Activated CD8-positive, alpha-beta memory T cell treated with anti-CD3 and anti-CD28 coated beads for 48 hours (primary cell): ENCODE measurements around the gene NMNAT3.

Experiments
- DNase-seq, 3 experiments: peaks; one replicate each; pipeline ENCODE4 v3.0.0-alpha.2; 2020; ENCODE audit warnings: low read depth in 2 of 3, low spot score in 2 of 3

The NMNAT3 gene

DNA sequence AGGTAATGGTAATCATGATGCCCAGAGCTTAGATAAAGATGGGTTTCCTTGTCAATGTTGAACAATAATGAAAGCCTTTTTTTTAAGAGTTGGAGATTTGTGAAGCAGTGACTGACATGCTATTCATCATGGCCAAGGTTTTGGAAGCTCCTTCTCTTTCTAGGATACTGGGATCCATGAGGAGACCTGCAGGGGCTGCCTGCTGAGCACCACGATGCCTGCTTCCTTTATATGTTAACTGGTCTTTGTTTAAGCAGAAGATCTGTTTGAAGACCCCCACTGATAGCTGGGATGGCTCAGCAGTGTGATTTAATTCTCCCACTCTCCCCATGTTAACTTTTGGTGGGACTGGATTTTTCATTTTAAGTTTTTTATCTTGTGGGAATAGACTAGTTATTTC is 154.1 kb downstream of the NMNAT3 start:
- DNase-seq: no peak

DNA sequence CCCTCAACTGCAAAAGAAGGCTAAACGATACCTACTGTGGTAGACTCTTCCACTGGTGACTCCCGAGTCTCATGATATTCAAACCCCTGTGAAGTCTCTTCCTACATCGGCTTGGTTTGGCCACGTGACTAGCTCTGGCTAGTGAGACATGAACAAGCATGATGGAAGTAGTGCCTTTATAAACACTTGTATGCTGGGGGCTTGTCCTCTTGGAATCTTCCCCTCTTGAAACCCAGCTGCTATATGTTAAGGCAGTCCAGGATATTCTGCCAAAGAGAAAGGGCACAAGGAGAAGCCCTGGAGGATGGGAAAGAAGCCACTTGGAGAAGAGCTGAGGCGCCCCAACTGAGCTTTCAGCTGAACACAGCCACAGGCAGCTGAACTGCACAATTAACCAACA is 154.6 kb downstream of the NMNAT3 start:
- no peak for DNase-seq

DNA sequence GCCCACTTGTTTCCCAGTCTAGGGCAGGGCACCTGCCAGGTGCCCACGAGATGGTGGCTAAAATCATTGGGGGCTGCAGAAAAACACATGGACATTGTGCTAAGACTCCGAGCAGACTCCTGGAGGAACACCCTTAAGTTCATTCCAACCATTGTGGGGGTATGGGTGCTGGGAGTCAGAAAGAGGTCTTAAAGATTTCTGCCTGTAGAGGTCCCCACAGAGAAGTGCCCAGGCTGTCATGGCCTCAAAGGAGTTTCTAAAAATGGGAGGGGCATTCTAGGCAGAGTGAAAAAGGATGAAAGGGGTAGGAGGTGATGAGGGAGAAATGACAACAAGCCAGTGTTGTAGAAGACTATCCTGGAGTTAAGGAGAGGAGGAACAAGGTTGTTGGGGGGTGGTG is 155.4 kb downstream of the NMNAT3 start:
- no peak for DNase-seq

DNA sequence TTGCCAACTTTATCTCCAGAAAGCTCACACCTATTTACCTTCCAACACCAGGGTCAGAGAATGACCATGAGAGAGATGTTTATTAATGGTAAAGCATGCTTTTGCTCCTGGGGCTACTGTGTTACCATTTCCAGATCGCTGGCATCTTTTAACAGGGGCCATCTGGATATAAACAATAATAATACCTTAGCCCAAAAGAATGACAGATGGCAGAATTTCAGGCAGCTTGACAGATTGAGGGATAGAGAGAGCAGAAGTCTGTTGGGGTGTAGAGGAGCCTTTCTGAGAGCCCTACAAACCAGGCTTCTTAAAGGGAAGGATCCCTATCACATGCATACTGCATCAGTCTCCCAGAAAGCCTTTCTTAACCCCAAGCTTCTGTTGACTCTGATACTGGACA is 156.0 kb downstream of the NMNAT3 start:
- DNase-seq: no peak

DNA sequence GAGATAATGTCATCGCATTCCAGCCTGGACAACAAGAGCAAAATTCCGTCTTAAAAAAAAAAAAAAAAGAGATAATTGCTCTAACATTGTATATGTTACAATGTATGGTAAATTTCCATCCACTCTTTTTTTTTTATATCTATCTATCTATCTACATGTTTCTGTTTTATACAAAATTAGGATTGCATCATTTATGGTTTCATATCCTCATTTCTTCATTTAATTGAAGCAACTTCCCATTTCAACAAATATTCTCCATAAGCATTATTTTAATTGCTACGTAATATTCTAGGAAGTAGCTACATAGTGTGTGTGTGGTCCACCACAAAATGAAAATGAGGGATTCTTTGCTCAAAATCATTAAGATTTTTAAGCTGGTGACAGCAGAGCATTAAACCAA is 156.6 kb downstream of the NMNAT3 start:
- no peak for DNase-seq

DNA sequence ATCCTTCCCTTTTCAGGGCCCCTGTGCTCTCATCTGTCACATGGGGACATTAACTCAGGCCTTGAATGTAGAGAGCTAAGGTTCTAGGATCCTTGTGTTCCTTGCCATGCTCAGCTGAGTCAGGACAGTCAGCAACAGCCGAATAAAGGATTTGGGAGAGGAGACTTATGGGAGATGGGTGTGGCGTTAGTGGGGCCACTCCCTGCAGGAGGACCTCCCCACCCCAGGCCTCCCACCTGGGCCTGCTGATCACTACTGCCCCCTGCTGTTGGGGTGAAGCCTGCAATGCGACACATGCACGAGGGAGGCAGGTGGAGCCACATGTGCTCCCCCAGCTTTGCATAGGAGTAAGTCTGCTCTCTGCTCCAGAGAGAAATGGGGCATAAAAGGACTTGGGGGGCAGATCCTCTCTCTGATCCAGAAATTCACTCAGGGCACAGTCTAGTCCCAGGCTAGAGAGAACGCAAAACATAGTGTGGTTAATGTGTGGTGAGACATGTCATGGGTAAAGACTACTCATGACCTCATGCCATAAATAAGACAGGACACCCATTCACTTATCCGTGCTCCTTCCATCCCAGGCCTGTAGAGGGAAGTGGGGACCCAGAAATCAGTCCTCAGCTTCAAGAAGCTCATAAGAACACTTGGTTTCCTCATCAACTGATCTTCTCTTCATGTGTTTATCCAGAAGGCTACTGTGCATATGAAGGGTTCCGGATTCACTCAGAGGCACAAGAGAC is 157.6 kb downstream of the NMNAT3 start:
- DNase-seq: no peak

DNA sequence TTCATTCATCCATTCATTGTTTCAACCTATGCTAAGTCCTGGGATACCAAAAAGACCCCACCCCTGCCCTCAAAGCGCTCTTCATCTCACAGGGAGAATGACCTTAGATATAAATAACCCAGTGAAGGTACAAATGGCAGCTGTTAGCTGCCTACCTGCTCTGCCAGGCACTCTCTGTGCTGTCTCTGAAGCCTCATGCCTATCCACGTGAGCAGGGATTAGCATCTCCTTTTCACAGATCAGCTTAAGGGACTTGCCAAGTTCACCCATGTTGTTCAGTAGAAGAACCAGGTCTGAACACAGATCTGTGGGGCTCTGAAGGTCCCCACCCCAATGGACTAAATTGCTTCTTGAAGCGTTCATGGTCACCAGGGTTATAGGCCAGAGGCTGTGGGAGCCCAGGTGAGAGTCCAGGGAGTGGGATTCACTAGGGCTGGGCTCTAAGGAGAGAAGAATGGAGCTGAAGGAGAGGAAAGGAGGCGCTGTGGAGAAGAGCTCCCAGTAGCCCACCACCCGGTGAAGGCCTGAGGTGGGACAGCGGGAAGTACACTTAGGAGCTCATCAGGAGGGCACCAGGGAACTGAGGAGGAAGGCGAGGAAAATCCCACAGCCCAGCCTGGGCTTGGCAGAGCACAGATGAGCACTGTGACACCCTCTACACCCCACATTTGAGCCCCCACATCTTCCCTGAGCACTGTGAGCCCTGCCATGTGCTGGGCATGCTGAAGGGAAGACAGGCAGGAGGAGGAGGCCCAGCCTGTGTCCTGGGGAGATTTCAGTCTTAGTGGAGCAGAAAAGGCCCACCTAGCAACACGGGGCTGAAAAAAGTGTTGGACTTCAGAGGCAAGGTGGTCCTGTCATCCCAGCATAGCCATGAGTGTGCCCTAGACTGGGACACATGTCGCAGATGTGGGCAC is 158.6 kb downstream of the NMNAT3 start:
- no peak for DNase-seq

DNA sequence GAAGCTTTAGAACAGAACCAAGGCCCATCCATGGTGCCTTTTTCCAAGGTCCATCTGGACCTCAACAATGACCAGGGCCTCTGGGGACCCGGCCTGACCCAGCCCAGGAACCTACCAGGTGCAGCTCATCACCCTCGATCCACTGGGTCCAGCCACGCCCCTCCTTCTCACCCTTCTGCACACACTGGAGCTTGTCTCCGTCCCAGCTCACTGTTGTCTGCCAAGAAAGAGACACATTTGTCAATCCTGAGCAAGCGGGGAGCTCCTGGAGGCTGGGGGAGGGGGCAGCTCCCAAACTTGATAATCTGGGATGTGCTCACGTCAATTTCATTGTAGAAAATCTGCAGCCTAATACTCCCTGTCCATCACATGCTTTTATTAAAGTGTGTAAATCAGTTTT is 159.5 kb downstream of the NMNAT3 start:
- no peak for DNase-seq

DNA sequence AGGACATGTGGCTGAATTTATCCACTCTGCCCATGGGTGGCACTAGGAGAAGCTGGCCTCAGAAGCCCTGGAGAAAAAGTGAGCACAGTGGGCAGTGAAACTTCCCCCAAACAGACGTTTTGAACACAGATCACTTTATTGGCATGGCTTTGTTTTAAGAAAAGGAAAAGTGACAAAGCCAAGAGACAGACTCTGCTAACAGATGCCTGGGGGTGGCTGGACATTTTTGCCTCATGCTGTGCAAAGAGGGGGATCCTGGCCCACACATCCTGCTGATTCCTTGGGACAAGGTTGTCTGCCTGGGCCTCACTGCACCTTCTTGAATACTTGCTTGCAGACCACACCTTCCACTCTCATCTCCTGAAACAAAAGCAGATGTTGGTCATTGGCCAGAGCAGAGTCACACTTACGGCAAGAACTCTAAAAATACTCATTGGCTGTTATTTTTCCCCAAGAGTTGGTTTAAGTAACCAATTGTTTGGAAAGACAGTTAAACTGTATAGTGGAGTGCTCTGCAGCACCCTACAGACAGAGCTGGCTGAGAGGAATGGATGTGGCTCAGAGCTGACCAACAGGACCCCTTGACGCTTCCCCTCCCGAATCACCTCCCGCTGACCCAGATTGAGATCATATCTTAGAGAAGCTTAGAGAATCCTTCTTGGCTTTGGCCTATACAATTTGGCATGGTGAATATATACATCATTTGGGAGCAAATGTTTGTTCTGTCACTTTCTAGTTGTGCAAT is 160.3 kb downstream of the NMNAT3 start:
- DNase-seq: no peak

DNA sequence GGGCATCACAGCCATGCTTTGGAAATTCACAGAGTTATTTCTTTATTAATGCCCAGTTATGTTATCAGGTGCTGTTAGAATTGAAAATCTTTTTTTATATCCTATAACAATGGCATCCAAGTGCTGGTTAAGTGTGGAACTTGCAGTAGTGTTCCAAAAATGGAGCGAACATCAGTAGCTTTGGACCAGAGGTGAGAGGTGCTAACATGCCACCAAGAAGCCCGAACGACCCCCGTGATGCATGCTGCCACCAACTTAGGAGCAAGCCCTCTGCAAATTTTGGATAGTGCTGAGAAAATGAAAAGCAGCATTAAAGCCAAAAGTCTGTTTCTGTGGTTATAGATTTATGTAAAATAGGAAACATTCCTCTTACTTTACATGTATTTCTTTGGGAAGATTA is 163.0 kb downstream of the NMNAT3 start:
- no peak for DNase-seq
